HEK293 (cell line): ENCODE results near the gene ST8SIA3.

Source experiments
- KLF9 ChIP-seq: fragments of 450-650 bp; formaldehyde crosslinking; IDR thresholded peaks from 2 replicates; pipeline ENCODE4 v1.5.1; 2016; ENCODE audit warnings: missing biosample characterization, missing genetic modification characterization, low read depth
- ZNF138 ChIP-seq: fragments of 450-650 bp; formaldehyde crosslinking; IDR thresholded peaks from 2 replicates; pipeline ENCODE4 v1.5.1; 2016; ENCODE audit warnings: missing biosample characterization, missing genetic modification characterization, borderline replicate concordance
- ZNF174 ChIP-seq: fragments of 450-650 bp; formaldehyde crosslinking; IDR thresholded peaks from 2 replicates; pipeline ENCODE4 v1.5.0; 2017; ENCODE audit warnings: missing biosample characterization, mild to moderate bottlenecking, missing genetic modification characterization
- ZNF274 ChIP-seq, 2 experiments: fragments of 200-500 bp in 1 of 2; fragments of 450-650 bp in 1 of 2; sonication (Bioruptor generic) in 1 of 2; formaldehyde crosslinking in 1 of 2; IDR thresholded peaks; 2 replicates each; pipeline versions ENCODE4 v1.5.1 to v1.6.1; 2014 to 2016; ENCODE audit warnings: borderline replicate concordance in 1 of 2, inconsistent platforms in 1 of 2, low read length in 1 of 2, missing biosample characterization in 1 of 2, missing genetic modification characterization in 1 of 2
- ZNF473 ChIP-seq: fragments of 450-650 bp; formaldehyde crosslinking; IDR thresholded peaks from 2 replicates; pipeline ENCODE4 v1.5.1; 2017; ENCODE audit warnings: missing biosample characterization, missing genetic modification characterization
- ZNF747 ChIP-seq: fragments of 450-650 bp; formaldehyde crosslinking; IDR thresholded peaks from 2 replicates; pipeline ENCODE4 v1.5.1; 2016; ENCODE audit warnings: missing biosample characterization, missing genetic modification characterization
- TF ChIP-seq, protein P1 (sequence below): fragments of 450-650 bp; formaldehyde crosslinking; IDR thresholded peaks from 2 replicates; pipeline ENCODE4 v1.5.1; 2016; ENCODE audit warnings: missing biosample characterization, missing genetic modification characterization
- TF ChIP-seq, protein P2 (sequence below): fragments of 450-650 bp; formaldehyde crosslinking; IDR thresholded peaks from 2 replicates; pipeline ENCODE4 v1.5.1; 2016; ENCODE audit warnings: missing biosample characterization, missing genetic modification characterization
- TF ChIP-seq, protein P3 (sequence below): fragments of 450-650 bp; formaldehyde crosslinking; IDR thresholded peaks from 2 replicates; pipeline ENCODE4 v1.5.1; 2016; ENCODE audit warnings: missing biosample characterization, missing genetic modification characterization
- TF ChIP-seq, protein P4 (sequence below): fragments of 450-650 bp; formaldehyde crosslinking; IDR thresholded peaks from 2 replicates; pipeline ENCODE4 v1.5.1; 2016; ENCODE audit warnings: missing biosample characterization, missing genetic modification characterization

DNA sequence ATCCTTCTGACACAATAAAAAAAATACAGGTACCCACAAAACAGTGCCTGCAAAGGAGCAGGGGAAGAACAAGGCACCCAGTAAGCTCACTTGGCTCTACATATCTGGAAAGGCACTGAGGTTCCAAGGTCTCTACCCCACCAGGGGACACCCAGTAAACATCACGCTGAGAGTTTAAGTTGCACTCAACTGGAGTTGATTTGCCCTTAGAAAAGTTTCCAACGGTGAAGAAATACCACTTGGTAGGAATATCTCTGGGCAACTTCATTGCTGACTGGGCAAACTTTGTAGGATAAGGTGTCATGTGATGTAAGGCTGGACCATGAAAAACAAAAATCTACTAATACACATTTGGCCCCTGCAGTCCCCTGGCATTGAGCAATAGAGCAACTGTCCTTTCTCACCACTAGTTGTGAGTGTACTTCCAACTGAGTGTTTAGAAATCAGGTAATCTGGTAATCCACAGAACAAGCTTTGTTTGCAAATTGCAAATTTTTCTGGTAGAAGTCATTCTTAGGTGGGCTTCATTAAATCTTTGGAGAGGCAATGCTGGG, 14.2 kb downstream of the ST8SIA3 start:
- TF ChIP-seq, protein P1, sequence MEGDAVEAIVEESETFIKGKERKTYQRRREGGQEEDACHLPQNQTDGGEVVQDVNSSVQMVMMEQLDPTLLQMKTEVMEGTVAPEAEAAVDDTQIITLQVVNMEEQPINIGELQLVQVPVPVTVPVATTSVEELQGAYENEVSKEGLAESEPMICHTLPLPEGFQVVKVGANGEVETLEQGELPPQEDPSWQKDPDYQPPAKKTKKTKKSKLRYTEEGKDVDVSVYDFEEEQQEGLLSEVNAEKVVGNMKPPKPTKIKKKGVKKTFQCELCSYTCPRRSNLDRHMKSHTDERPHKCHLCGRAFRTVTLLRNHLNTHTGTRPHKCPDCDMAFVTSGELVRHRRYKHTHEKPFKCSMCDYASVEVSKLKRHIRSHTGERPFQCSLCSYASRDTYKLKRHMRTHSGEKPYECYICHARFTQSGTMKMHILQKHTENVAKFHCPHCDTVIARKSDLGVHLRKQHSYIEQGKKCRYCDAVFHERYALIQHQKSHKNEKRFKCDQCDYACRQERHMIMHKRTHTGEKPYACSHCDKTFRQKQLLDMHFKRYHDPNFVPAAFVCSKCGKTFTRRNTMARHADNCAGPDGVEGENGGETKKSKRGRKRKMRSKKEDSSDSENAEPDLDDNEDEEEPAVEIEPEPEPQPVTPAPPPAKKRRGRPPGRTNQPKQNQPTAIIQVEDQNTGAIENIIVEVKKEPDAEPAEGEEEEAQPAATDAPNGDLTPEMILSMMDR (tag by site-specific recombination) = no peak
- TF ChIP-seq ZNF138 (no peak), KLF9 (tag by site-specific recombination) (no peak), ZNF274 (IDR thresholded peaks at IDR 0.05; ENCODE audit: low read length) (no peak), ZNF274 (tag by site-specific recombination; IDR thresholded peaks at IDR 0.05; ENCODE audit: borderline replicate concordance) (no peak), ZNF174 (tag by site-specific recombination) (no peak), ZNF747 (tag by site-specific recombination) (no peak), ZNF473 (tag by site-specific recombination) (no peak)
- TF ChIP-seq, protein P2, sequence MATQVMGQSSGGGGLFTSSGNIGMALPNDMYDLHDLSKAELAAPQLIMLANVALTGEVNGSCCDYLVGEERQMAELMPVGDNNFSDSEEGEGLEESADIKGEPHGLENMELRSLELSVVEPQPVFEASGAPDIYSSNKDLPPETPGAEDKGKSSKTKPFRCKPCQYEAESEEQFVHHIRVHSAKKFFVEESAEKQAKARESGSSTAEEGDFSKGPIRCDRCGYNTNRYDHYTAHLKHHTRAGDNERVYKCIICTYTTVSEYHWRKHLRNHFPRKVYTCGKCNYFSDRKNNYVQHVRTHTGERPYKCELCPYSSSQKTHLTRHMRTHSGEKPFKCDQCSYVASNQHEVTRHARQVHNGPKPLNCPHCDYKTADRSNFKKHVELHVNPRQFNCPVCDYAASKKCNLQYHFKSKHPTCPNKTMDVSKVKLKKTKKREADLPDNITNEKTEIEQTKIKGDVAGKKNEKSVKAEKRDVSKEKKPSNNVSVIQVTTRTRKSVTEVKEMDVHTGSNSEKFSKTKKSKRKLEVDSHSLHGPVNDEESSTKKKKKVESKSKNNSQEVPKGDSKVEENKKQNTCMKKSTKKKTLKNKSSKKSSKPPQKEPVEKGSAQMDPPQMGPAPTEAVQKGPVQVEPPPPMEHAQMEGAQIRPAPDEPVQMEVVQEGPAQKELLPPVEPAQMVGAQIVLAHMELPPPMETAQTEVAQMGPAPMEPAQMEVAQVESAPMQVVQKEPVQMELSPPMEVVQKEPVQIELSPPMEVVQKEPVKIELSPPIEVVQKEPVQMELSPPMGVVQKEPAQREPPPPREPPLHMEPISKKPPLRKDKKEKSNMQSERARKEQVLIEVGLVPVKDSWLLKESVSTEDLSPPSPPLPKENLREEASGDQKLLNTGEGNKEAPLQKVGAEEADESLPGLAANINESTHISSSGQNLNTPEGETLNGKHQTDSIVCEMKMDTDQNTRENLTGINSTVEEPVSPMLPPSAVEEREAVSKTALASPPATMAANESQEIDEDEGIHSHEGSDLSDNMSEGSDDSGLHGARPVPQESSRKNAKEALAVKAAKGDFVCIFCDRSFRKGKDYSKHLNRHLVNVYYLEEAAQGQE (tag by site-specific recombination) = no peak
- TF ChIP-seq, protein P3, sequence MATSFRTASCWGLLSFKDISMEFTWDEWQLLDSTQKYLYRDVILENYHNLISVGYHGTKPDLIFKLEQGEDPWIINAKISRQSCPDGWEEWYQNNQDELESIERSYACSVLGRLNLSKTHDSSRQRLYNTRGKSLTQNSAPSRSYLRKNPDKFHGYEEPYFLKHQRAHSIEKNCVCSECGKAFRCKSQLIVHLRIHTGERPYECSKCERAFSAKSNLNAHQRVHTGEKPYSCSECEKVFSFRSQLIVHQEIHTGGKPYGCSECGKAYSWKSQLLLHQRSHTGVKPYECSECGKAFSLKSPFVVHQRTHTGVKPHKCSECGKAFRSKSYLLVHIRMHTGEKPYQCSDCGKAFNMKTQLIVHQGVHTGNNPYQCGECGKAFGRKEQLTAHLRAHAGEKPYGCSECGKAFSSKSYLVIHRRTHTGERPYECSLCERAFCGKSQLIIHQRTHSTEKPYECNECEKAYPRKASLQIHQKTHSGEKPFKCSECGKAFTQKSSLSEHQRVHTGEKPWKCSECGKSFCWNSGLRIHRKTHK (tag by site-specific recombination) = no peak
- TF ChIP-seq, protein P4, sequence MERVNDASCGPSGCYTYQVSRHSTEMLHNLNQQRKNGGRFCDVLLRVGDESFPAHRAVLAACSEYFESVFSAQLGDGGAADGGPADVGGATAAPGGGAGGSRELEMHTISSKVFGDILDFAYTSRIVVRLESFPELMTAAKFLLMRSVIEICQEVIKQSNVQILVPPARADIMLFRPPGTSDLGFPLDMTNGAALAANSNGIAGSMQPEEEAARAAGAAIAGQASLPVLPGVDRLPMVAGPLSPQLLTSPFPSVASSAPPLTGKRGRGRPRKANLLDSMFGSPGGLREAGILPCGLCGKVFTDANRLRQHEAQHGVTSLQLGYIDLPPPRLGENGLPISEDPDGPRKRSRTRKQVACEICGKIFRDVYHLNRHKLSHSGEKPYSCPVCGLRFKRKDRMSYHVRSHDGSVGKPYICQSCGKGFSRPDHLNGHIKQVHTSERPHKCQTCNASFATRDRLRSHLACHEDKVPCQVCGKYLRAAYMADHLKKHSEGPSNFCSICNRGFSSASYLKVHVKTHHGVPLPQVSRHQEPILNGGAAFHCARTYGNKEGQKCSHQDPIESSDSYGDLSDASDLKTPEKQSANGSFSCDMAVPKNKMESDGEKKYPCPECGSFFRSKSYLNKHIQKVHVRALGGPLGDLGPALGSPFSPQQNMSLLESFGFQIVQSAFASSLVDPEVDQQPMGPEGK = no peak
